GM19372 (cell line): ENCODE results near the gene AZGP1.
A peak's percentile ranks its signal among the peaks of the same experiment; 100 is the strongest.
"Not testable (repeated sequence)": the region's sequence is repeated elsewhere in the genome, so short reads cannot be mapped to it uniquely, and the experiment has no call there.

ENCODE experiments used
- ATAC-seq: cut with Tn5 transposase; IDR thresholded peaks from one replicate; pipeline ENCODE4 v1.9.1; 2021; ENCODE audit warnings: mild to moderate bottlenecking, low read depth, moderate library complexity; ENCODE audit not compliant: unreplicated experiment

AZGP1 gene

GRCh38 chr7:99975782-99976521 lies at the start of gene AZGP1:
Gene AZGP1, minus strand, starts transcription at chr7:99976031. Its CDS starts 11 bp downstream, at chr7:99976020.
- ATAC-seq: no peak

GRCh38 chr7:100024020-100024619 lies 48.3 kb upstream of the AZGP1 start:
- no peak for ATAC-seq

- ATAC-seq: no peak
Observed at GRCh38 chr7:100023526-100023925, 47.7 kb upstream of the AZGP1 start.

DNA sequence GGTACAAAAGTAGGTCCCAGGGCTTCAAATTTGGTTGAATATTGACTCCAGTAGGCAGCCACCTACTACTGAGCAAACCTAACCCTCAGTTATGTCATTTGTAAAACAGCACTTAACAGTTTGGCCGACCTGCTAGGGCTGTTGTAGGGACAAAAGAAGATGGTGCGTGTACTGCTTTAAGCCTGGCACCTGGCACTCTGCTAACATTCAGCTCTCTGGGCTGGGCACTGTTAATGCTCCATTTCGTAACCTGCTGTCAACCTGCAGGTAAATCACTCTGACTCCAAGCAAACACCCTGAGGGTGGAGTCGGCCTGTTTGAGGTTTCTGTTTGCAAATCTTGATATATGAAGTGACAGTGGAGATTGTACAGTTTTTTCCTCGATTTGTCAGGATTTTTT lies 46.8 kb upstream of the AZGP1 start:
- ATAC-seq: no peak

GRCh38 chr7:100021297-100021696 lies 45.5 kb upstream of the AZGP1 start:
- no peak for ATAC-seq

DNA sequence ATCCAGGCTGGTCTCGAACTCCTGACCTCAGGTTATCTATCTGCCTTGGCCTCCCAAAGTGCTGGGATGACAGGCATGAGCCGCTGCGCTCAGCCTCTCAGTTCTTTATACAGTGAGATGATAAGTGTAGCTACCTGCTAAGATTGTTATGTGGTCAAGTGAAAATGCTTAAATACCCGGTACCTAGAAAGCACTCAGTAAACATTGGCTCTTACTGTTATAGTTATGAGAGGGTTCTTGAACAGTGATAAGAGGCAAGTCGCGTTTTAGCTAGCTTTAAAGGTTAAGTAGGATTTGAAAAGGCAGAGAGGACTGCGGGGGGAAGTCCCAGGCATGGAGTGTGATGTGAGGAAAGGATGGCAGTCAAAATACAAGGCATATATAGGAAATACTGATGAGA lies 44.1 kb upstream of the AZGP1 start:
- no peak for ATAC-seq

DNA sequence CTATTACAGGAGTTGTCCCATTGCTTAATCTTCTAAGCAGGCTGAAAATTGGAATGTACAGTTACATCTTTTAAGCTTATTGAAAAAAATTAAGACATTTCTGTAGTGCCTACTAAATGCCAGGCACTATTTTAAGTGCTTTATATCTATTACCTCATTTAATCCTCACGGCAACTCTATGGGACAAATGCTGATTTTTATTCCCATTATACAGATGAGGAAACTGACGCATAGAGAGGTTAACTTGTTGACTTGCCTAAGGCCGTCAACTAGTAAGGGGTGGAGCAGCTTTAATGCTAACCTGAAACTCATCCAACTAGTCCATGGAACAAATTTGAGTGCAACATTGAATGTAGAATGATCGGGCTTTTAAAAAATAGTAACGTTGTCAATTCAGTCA lies 42.0 kb upstream of the AZGP1 start:
- no peak for ATAC-seq

DNA sequence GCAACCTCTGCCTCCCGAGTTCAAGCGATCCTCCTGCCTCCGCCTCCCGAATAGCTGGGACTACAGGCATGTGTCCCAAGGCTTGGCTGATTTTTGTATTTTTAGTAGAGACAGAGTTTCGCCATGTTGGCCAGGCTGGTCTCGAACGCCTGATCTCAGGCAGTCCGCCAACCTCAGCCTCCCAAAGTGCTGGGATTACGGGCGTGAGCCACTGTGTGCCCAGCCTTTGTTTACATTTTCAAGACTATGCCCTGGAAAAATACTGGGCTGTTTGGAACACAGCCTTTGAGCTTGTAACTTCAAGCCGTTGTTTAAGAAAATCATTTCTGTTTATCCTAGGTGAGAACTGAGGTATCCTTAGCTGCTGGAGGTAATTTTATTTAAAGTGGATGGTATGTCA lies 41.5 kb upstream of the AZGP1 start:
- no peak for ATAC-seq

GRCh38 chr7:100016215-100016901 lies 40.5 kb upstream of the AZGP1 start:
- ATAC-seq: no peak

GRCh38 chr7:100015232-100016214 lies 39.7 kb upstream of the AZGP1 start, which contains the start of gene ZKSCAN1:
Gene ZKSCAN1, plus strand, starts transcription at chr7:100015596. Its CDS starts 7,911 bp downstream, at chr7:100023507.
- ATAC-seq: peak; percentile 94

DNA sequence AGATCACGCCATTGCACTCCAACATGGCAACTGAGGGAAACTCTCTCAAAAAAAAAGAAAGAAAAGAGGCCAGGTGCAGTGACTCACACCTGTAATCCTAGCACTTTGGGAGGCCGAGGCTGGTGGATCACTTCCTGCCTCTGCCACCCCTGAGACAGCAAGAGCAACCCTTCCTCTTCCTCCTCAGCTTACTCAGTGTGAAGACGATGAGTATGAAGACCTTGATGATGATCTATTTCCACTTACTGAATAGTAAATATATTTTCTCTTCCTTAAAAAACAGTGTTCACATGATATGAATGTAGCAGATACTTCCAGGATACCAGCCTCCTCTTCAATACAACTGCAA lies 37.5 kb upstream of the AZGP1 start:
- no peak for ATAC-seq

- not testable (repeated sequence) for ATAC-seq
Observed at GRCh38 chr7:100012385-100013327, 36.8 kb upstream of the AZGP1 start.

- ATAC-seq: no peak
Observed at GRCh38 chr7:100011516-100011915, 35.7 kb upstream of the AZGP1 start.

DNA sequence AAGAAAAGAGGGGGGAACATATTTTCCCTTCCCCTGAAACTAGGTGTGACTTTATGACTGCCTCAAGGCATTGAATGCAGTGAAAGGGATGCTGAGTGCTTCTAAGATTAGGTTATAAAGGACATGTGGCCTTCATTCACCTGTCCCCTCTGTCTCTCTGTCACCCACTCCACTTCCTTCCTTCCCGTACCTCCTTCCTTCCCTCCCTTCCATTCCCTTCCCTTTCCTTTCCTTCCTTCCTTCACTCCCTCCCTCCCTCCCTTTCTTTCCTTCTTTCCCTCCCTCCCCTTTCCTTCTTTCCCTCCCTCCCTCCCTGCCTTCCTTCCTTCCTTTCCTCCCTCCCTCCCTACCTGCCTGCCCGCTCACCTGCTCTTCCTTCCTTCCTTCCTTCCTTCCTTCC lies 35.1 kb upstream of the AZGP1 start:
- ATAC-seq: no peak

- not testable (repeated sequence) for ATAC-seq
Observed at GRCh38 chr7:100009952-100010351, 34.1 kb upstream of the AZGP1 start.

- no peak for ATAC-seq
Observed at GRCh38 chr7:100008525-100008924, 32.7 kb upstream of the AZGP1 start.

DNA sequence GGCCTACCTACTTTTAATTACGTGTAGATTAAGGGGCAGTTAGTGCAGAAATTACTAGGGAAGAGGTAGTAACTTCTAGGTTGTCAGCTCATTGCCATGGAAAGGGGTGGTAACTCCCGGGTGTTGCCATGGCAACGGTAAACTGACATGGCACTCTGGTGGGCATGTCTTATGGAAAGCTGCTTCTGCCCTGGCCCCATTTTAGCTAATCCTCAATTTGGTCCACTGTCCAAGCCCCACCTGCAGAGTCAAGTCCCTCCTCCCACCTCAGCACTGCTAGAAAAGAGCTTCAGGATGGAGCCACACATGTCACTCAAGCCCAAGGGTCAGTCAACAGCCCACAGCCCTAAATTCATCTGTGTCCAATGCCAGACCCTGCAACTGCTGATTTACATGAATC lies 32.1 kb upstream of the AZGP1 start:
- no peak for ATAC-seq

- ATAC-seq: no peak
Observed at GRCh38 chr7:100003711-100004661, 28.2 kb upstream of the AZGP1 start.
